GM19043 (cell line): ENCODE data around the gene HSPB9.

Experiments
- ATAC-seq: cut with Tn5 transposase; IDR thresholded peaks from one replicate; pipeline ENCODE4 v1.9.1; 2021; ENCODE audit warnings: low read depth; ENCODE audit not compliant: unreplicated experiment

Gene HSPB9

GRCh38 chr17:42098730-42099399, 23.7 kb upstream of the HSPB9 start:
- no peak for ATAC-seq

- ATAC-seq = no peak
Measured at GRCh38 chr17:42101513-42102292, 20.9 kb upstream of the HSPB9 start.

DNA sequence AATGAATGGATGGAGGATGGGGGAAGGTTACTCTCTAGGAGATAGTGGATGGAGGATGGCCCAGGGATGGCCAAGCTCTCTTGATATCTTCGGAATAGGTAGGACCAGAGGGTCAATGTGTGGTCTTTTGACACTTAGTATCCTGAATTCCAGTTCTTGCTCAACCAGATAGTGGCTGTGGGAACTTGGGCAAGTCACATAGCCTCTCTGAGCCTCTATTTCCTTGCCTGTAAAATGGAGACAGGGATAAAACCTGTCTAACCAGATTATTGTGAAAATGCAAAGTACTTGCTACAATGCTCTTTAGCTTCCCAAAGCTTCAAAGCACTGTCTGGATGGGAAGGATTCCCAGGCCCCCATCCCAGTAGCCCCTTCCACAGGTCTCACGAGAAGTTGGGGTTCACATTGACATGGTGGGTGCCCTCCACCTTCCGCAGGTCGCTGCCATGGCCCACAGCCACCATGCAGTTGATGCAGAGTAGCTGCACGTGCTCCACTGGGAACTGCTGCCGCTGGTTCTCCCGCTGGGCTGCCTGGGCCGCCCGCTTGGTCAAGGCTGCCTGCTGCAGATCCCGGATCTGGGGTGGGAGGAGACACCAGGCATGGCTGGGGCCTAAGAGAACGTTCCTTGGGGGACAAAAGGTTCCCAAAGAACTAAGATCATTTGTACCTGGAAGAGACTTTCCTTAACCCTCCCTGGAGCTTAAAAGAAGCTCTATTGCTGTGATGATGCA, 19.2 kb upstream of the HSPB9 start:
- no peak for ATAC-seq

- ATAC-seq = no peak
Measured at GRCh38 chr17:42104264-42104663, 18.3 kb upstream of the HSPB9 start.

DNA sequence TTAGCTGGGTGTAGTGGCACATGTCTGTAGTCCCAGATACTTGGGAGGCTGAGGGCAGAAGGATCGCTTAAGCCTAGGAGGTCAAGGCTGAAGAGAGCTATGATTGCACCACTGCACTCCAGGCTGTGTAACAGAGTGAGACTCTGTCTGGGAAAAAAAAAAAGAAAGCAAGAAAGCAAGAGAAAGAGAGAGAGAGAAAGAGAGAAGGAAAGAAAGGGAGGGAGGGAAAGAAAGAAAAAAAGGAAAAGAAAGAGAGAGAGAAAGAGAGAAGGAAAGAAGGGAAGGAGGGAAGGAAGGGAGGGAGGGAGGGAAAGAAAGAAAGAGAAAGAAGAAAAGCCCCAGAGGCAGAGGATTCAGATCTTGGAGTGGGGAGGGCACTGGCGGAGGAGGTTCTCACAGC, 16.6 kb upstream of the HSPB9 start:
- no peak for ATAC-seq

DNA sequence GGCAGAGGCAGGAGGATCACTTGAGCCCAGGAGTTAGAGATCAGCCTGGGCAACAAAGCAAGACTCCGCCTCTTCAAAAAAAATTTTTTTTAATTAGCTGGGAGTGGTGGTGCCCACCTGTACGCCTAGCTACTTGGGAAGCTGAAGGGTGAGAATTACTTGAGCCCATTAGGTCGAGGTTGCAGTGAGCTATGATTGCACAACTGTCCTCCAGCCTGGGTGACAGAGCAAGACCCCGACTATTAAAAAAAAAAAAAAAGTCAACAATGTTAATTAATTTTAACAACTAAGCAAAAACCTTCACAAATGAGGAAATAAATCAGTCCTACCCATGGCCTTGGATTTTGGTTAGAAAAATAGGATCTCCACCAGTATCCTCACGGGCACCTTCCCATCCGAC, 15.5 kb upstream of the HSPB9 start:
- ATAC-seq = no peak

- peak; percentile 62 for ATAC-seq
Measured at GRCh38 chr17:42107597-42108576, 14.7 kb upstream of the HSPB9 start.

DNA sequence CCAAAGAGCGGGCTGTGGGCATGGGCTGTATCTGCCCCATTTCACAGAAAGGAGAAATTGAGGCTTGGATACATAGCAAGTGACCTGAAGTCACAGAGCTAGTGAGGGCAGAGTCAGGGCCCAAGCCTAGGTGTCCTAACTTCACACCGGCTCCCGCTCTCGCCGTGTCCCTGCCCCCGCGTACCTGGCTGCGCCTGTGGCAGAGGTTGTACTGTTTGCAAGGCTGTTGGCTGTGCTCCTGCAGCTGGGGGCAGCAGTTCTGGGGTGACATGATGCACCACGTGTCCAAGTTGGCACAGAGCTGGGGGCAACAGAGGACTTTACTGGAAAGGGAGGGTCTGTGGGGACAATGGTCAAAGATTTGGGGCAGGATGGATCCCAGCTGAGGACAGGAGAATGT, 13.5 kb upstream of the HSPB9 start:
- no peak for ATAC-seq

DNA sequence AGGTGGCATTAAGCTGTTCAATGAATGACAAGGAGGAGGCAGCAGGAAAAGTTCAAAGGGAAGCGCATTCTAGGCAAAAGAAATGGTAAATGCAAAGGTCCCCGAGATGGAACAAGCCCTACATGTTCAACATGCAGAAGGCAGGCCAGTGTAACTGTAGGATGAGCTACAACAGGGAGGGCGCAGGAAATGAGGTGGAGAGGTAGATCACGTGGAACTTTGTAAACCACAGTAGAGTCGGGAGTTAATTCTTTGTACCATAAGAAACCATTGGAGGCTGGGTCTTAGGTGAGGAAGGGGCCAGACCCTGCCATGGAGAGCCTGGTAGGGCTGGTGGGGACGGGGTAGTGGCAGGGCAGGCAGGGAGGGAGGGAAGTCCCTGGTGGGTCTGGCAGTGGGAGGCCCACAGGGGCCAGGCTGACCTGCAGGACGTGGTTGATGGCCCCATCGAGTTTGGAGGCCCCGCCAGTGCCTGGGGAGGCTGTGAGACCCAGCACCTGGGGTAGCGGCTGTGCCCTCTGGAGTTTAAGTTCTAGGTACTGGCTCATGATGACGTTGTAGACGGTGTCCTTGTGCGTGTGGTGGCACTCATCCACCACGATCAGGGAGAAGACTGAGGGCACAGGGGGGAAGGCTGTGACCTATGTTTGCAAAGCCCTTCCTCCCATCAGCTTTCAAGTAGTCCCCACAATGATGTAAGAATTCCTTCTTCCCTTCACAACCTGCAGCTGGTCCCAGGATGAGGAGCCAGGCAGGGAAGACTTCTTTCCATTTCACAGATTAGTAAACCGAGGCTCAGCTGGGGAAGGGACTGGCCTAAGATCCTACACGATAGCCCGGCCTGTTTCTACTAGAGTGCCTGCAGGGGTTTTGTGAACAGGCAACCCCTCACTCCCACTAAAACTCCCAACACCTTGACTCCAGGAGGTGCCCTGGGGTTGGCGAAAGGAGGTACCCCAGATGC, 12.0 kb upstream of the HSPB9 start:
- no peak for ATAC-seq

- no peak for ATAC-seq
Measured at GRCh38 chr17:42111265-42111636, 11.4 kb upstream of the HSPB9 start.

DNA sequence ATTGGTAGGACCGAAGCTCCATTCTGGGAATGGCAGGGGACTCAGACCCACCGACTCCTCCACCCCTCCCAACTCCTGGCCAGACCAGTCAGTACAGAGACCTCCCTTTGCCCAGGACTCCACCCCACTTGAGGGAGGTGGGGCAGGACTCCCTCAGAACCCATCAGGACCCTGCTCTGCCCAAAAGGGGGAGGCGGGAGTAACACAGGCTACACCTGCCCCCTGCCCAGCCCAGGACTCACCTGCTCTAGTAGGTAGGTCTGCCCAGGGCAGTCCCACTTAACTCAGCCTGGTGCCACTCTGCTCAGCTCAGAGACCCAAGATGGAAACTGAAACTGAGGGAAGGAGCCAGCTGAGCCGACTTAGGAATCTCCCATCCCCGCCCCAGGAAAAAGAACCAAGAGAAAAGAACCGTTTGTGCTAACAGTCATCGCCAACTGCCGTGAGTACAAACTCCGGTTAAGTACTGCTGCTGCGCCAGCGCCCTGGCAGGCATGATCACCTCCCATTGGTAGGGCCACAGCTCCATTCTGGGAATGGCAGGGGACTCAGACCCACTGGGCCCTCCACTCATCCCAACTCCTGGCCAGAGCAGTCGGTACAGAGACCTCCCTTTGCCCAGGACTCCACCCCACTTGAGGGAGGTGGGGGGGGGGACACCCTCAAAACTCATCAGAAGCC, 10.6 kb upstream of the HSPB9 start:
- no peak for ATAC-seq

DNA sequence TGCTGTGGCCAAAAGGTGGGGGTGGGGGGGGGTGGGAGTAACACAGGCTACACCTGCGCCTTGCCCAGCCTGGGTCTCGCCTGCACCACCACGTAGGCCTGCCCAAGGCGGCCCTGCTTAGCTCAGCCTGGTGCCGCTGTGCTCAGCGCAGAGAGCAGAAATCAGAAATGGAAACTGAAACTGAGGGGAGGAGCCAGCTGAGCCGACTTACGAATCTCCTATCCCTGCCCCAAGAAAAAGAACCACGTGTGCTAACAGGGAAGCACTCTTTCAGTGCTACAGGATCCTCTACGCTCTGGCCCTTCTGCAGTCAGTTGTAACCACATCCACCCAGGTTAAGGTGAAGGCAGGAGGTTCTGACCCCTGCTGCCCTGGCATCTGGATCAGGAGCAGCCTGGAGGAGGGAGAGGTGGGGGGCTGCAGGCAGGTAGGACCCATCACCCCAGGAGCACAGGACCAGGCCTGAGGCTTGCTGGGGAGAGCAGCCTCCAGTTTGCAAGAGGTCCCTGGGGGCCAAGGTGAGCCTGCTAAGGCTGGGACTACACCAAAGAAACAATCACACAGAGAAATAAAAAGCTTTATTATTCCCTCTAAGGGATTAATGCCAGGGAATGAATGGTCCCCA, 9.9 kb upstream of the HSPB9 start, which contains the start of gene DHX58:
Gene DHX58 (minus strand): TSS at position 163 of the 625 bp plus-strand sequence. CDS start 822 bp downstream, outside the sequence.
- peak; percentile 71 for ATAC-seq

DNA sequence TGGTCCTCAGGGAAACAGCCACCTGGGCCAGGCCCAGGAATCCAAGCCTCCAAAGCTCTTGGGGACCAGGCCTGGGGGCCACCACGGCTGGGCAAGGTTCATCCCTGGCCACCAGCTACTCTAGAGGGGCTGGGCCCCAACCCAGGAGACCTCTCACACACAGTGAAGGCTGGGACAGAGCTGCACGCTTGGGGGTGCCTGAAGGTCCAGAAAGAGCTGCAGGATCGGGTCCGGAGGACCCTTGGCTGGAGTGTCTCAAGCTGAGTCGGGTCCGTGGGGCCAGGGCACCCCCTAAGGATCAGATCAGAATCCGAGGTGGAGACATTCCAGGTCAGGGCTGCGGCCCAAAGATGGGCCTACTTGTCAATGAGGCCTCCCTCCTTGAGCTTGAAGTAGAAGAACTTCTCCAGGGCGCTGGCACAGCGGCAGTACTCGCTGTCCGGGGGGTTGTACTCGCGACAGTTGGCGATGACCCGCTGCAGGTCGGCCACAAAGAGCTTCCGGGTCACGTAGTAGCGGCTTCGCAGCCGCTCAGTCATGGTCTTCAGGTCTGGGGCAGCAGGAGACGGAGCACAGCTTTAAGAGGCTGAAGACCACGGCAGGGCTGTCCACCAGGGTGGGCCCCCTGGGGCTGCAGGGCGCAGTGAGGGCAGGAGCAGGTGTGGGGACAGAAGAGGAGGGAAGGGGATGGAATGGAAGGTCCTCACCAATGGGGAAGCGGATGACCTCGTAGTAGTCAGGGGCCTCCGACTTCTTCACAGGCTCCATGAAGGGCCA, 9.1 kb upstream of the HSPB9 start:
- ATAC-seq = no peak

DNA sequence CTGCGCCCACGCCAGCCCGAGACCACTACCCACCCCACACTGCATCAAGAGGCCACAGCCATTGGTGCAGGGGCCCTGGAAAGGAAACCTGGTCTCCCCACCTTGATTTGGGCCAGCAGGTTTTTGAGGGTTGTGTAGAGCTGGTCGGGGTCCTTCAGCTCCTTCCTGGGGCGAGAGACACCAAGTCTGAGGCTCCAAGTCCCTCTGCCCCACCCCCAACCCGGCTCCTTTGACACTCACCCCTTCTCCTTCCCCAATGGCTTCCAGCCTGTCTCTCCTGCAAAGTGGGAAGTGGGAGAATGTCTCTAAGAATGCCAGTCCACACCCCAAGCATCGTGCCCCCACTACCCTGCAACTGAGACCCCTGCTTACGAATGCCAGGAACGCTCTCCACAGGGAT, 8.5 kb upstream of the HSPB9 start:
- no peak for ATAC-seq

- ATAC-seq = no peak
Measured at GRCh38 chr17:42116705-42117396, 5.8 kb upstream of the HSPB9 start.

GRCh38 chr17:42117397-42118125, 5.0 kb upstream of the HSPB9 start:
- ATAC-seq = no peak
